Measurements from ENCODE around the gene SERINC3. TPM values are rescaled to one million over a fixed set of nuclear protein-coding genes. Genes with fewer than 3 reads are reported as not detected.
"Not testable (repeated sequence)": the region's sequence is repeated elsewhere in the genome, so short reads cannot be mapped to it uniquely, and the experiment has no call there.

Gene SERINC3
- total RNA-seq, 1 experiment from 2014 or later: 46.4 TPM

- DNase-seq: peak; percentile 21
These were observed 46.5 kb downstream of the SERINC3 start for GRCh38 chr20:44475372-44475693.

GRCh38 chr20:44472283-44472682 is 49.6 kb downstream of the SERINC3 start:
- not testable (repeated sequence) for H3K27me3 ChIP-seq (ENCODE audit: control insufficient read depth, insufficient read depth, low read length); H3K4me3 ChIP-seq (ENCODE audit: insufficient read depth, low read depth, low read length); H3K36me3 ChIP-seq (replicated peaks; ENCODE audit: control insufficient read depth, insufficient read depth, low read length); DNase-seq

More at GRCh38 chr20:44475372-44475693, 46.5 kb downstream of the SERINC3 start:
- peak overlapping the region; percentile 76 for H3K4me3 ChIP-seq (ENCODE audit: insufficient read depth, low read depth, low read length)
- H3K27me3 ChIP-seq (ENCODE audit: control insufficient read depth, insufficient read depth, low read length): no peaks in the 10 kb centered on the region
- no peaks in the 10 kb centered on the region for H3K36me3 ChIP-seq (replicated peaks; ENCODE audit: control insufficient read depth, insufficient read depth, low read length)

GRCh38 chr20:44471481-44471882 is 50.4 kb downstream of the SERINC3 start:
- DNase-seq: no peak
- no peak overlapping the region for H3K4me3 ChIP-seq (ENCODE audit: insufficient read depth, low read depth, low read length)

GRCh38 chr20:44470327-44470726 is 51.5 kb downstream of the SERINC3 start:
- DNase-seq: no peak
- Histone ChIP-seq H3K36me3 (replicated peaks; ENCODE audit: control insufficient read depth, insufficient read depth, low read length) (no peaks in the 10 kb centered on the region), H3K4me3 (ENCODE audit: insufficient read depth, low read depth, low read length) (no peak overlapping the region), H3K27me3 (ENCODE audit: control insufficient read depth, insufficient read depth, low read length) (no peaks in the 10 kb centered on the region)

More at GRCh38 chr20:44471481-44471882, 50.4 kb downstream of the SERINC3 start:
- Histone ChIP-seq H3K27me3 (ENCODE audit: control insufficient read depth, insufficient read depth, low read length) (no peaks in the 10 kb centered on the region), H3K36me3 (replicated peaks; ENCODE audit: control insufficient read depth, insufficient read depth, low read length) (no peaks in the 10 kb centered on the region)

- H3K27me3 ChIP-seq (ENCODE audit: control insufficient read depth, insufficient read depth, low read length): no peaks in the 10 kb centered on the region
- H3K36me3 ChIP-seq (replicated peaks; ENCODE audit: control insufficient read depth, insufficient read depth, low read length): no peaks in the 10 kb centered on the region
- no peak for DNase-seq
- H3K4me3 ChIP-seq (ENCODE audit: insufficient read depth, low read depth, low read length): no peak overlapping the region
These were observed 53.7 kb downstream of the SERINC3 start for GRCh38 chr20:44468044-44468782.

- Histone ChIP-seq H3K36me3 (replicated peaks; ENCODE audit: control insufficient read depth, insufficient read depth, low read length) (no peaks in the 10 kb centered on the region), H3K4me3 (ENCODE audit: insufficient read depth, low read depth, low read length) (no peak overlapping the region), H3K27me3 (ENCODE audit: control insufficient read depth, insufficient read depth, low read length) (no peaks in the 10 kb centered on the region)
- DNase-seq: peak; percentile 32
These were observed 54.5 kb downstream of the SERINC3 start for GRCh38 chr20:44467289-44467883.

- Histone ChIP-seq H3K36me3 (replicated peaks; ENCODE audit: control insufficient read depth, insufficient read depth, low read length) (no peaks in the 10 kb centered on the region), H3K4me3 (ENCODE audit: insufficient read depth, low read depth, low read length) (no peak overlapping the region), H3K27me3 (ENCODE audit: control insufficient read depth, insufficient read depth, low read length) (no peaks in the 10 kb centered on the region)
- DNase-seq: no peak
These were observed 56.8 kb downstream of the SERINC3 start for GRCh38 chr20:44465001-44465560.

GRCh38 chr20:44464514-44464913 is 57.4 kb downstream of the SERINC3 start:
- no peaks in the 10 kb centered on the region for H3K27me3 ChIP-seq (ENCODE audit: control insufficient read depth, insufficient read depth, low read length)
- DNase-seq: no peak
- no peaks in the 10 kb centered on the region for H3K36me3 ChIP-seq (replicated peaks; ENCODE audit: control insufficient read depth, insufficient read depth, low read length)
- H3K4me3 ChIP-seq (ENCODE audit: insufficient read depth, low read depth, low read length): no peak overlapping the region

- no peak for DNase-seq
- H3K36me3 ChIP-seq (replicated peaks; ENCODE audit: control insufficient read depth, insufficient read depth, low read length): no peaks in the 10 kb centered on the region
- H3K27me3 ChIP-seq (ENCODE audit: control insufficient read depth, insufficient read depth, low read length): no peaks in the 10 kb centered on the region
- H3K4me3 ChIP-seq (ENCODE audit: insufficient read depth, low read depth, low read length): no peak overlapping the region
These were observed 58.4 kb downstream of the SERINC3 start for GRCh38 chr20:44463466-44463865.

GRCh38 chr20:44461803-44462174 is 60.1 kb downstream of the SERINC3 start:
- DNase-seq: no peak
- no peak overlapping the region for H3K4me3 ChIP-seq (ENCODE audit: insufficient read depth, low read depth, low read length)
- no peaks in the 10 kb centered on the region for H3K27me3 ChIP-seq (ENCODE audit: control insufficient read depth, insufficient read depth, low read length)
- H3K36me3 ChIP-seq (replicated peaks; ENCODE audit: control insufficient read depth, insufficient read depth, low read length): no peaks in the 10 kb centered on the region

GRCh38 chr20:44461142-44461802 is 60.6 kb downstream of the SERINC3 start:
- no peak for DNase-seq
- H3K36me3 ChIP-seq (replicated peaks; ENCODE audit: control insufficient read depth, insufficient read depth, low read length): no peaks in the 10 kb centered on the region
- H3K27me3 ChIP-seq (ENCODE audit: control insufficient read depth, insufficient read depth, low read length): no peaks in the 10 kb centered on the region
- no peak overlapping the region for H3K4me3 ChIP-seq (ENCODE audit: insufficient read depth, low read depth, low read length)

GRCh38 chr20:44460795-44461141 is 61.1 kb downstream of the SERINC3 start:
- H3K27me3 ChIP-seq (ENCODE audit: control insufficient read depth, insufficient read depth, low read length): no peaks in the 10 kb centered on the region
- no peak overlapping the region for H3K4me3 ChIP-seq (ENCODE audit: insufficient read depth, low read depth, low read length)
- H3K36me3 ChIP-seq (replicated peaks; ENCODE audit: control insufficient read depth, insufficient read depth, low read length): no peaks in the 10 kb centered on the region
- DNase-seq: no peak

GRCh38 chr20:44459271-44459670 is 62.6 kb downstream of the SERINC3 start:
- Histone ChIP-seq H3K27me3 (ENCODE audit: control insufficient read depth, insufficient read depth, low read length) (no peaks in the 10 kb centered on the region), H3K36me3 (replicated peaks; ENCODE audit: control insufficient read depth, insufficient read depth, low read length) (no peaks in the 10 kb centered on the region), H3K4me3 (ENCODE audit: insufficient read depth, low read depth, low read length) (no peak overlapping the region)
- no peak for DNase-seq

GRCh38 chr20:44457016-44457415 is 64.9 kb downstream of the SERINC3 start:
- no peaks in the 10 kb centered on the region for H3K27me3 ChIP-seq (ENCODE audit: control insufficient read depth, insufficient read depth, low read length)
- no peaks in the 10 kb centered on the region for H3K36me3 ChIP-seq (replicated peaks; ENCODE audit: control insufficient read depth, insufficient read depth, low read length)
- DNase-seq: no peak

GRCh38 chr20:44456611-44457010 is 65.3 kb downstream of the SERINC3 start:
- Histone ChIP-seq H3K36me3 (replicated peaks; ENCODE audit: control insufficient read depth, insufficient read depth, low read length) (no peaks in the 10 kb centered on the region), H3K27me3 (ENCODE audit: control insufficient read depth, insufficient read depth, low read length) (no peaks in the 10 kb centered on the region), H3K4me3 (ENCODE audit: insufficient read depth, low read depth, low read length) (no peak overlapping the region)
- no peak for DNase-seq

More at GRCh38 chr20:44457016-44457415, 64.9 kb downstream of the SERINC3 start:
- no peak overlapping the region for H3K4me3 ChIP-seq (ENCODE audit: insufficient read depth, low read depth, low read length)
